Fibroblast of lung (primary cell): ENCODE results near the gene SEMG1. TPM values are rescaled to one million over a fixed set of nuclear protein-coding genes. Genes with fewer than 3 reads are reported as not detected.

Source experiments
- DNase-seq, 2 donors: peaks; one replicate each; pipeline versions ENCODE4 v3.0.0 to v3.0.0-alpha.2; 2010; ENCODE audit warnings: low read depth in 2 of 2
- H2AFZ ChIP-seq: 2 replicates; pipeline ENCODE4 v1.5.1; 2012; ENCODE audit warnings: low read length, control low read depth, inconsistent platforms
- H3K27ac ChIP-seq: 2 replicates; pipeline ENCODE4 v1.5.1; 2011; ENCODE audit warnings: low read length, control low read depth; ENCODE audit not compliant: insufficient read depth
- H3K27me3 ChIP-seq: 2 replicates; pipeline ENCODE4 v1.5.1; 2011; ENCODE audit warnings: mild to moderate bottlenecking, low read length; ENCODE audit not compliant: control insufficient read depth, insufficient read depth
- H3K36me3 ChIP-seq: 2 replicates; pipeline ENCODE4 v1.5.1; 2011; ENCODE audit warnings: low read length; ENCODE audit not compliant: control insufficient read depth, insufficient read depth
- H3K4me1 ChIP-seq: 2 replicates; pipeline ENCODE4 v1.5.1; 2011; ENCODE audit warnings: low read length; ENCODE audit not compliant: control insufficient read depth, insufficient read depth; ENCODE audit errors: extremely low read depth
- H3K4me2 ChIP-seq: 2 replicates; pipeline ENCODE4 v1.5.1; 2011; ENCODE audit warnings: low read length, control low read depth; ENCODE audit not compliant: insufficient read depth; ENCODE audit errors: extremely low read depth
- H3K4me3 ChIP-seq, 4 experiments: fragments of 200-600 bp in 1 of 4; sonication (generic) in 1 of 4; replicated peaks in 1 of 4; 2 replicates each; pipeline ENCODE4 v1.5.1; 2011 to 2016; ENCODE audit warnings: low read length in 4 of 4, low read depth in 3 of 4, mild to moderate bottlenecking in 3 of 4, control low read depth in 2 of 4, inconsistent platforms in 1 of 4, mixed read lengths in 1 of 4; ENCODE audit not compliant: insufficient read depth in 1 of 4; ENCODE audit errors: control extremely low read depth in 1 of 4
- H3K79me2 ChIP-seq: 2 replicates; pipeline ENCODE4 v1.5.1; 2012; ENCODE audit warnings: mild to moderate bottlenecking, low read length, inconsistent platforms; ENCODE audit not compliant: control insufficient read depth, insufficient read depth
- H3K9ac ChIP-seq: 2 replicates; pipeline ENCODE4 v1.5.1; 2011; ENCODE audit warnings: mild to moderate bottlenecking, low read length, control low read depth; ENCODE audit not compliant: insufficient read depth
- H3K9me3 ChIP-seq: 2 replicates; pipeline ENCODE4 v1.5.1; 2012; ENCODE audit warnings: low read depth, low read length; ENCODE audit not compliant: control insufficient read depth, insufficient read depth
- H4K20me1 ChIP-seq: 2 replicates; pipeline ENCODE4 v1.5.1; 2011; ENCODE audit warnings: low read length; ENCODE audit not compliant: control insufficient read depth, insufficient read depth; ENCODE audit errors: extremely low read depth
- EZH2 ChIP-seq: IDR thresholded peaks from 2 replicates; pipeline ENCODE4 v1.5.1; 2012; ENCODE audit warnings: low read length, control low read depth, mild to moderate bottlenecking; ENCODE audit errors: missing control alignments
- polyA plus RNA-seq, 2 donors: library from polyadenylated mRNA; depleted of rRNA in 1 of 2; stranded (reverse) in 1 of 2; unstranded in 1 of 2; fragments of >200 nt; gene quantifications; 2 replicates each; pipeline ENCODE4 v1.2.1, GENCODE V29; 2011 to 2012; ENCODE audit warnings: missing spikeins in 1 of 2
- total RNA-seq: library from RNA; depleted of rRNA; stranded (reverse); fragments of >200 nt; gene quantifications from 2 replicates; pipeline ENCODE4 v1.2.1, GENCODE V29; 2014
- TF ChIP-seq, protein P1 (sequence below), 2 donors: IDR thresholded peaks in 1 of 2; conservative IDR thresholded peaks in 1 of 2; 1 replicate in 1 of 2; 2 replicates in 1 of 2; pipeline ENCODE4 v1.5.1; 2011 to 2012; ENCODE audit warnings: low read length in 2 of 2, control low read depth in 1 of 2, inconsistent platforms in 1 of 2, low read depth in 1 of 2, mild to moderate bottlenecking in 1 of 2

The SEMG1 gene
- total and polyA plus RNA-seq, 2 donors (not counting 1 experiment from before 2014, with no cell fraction given) = not detected

DNA sequence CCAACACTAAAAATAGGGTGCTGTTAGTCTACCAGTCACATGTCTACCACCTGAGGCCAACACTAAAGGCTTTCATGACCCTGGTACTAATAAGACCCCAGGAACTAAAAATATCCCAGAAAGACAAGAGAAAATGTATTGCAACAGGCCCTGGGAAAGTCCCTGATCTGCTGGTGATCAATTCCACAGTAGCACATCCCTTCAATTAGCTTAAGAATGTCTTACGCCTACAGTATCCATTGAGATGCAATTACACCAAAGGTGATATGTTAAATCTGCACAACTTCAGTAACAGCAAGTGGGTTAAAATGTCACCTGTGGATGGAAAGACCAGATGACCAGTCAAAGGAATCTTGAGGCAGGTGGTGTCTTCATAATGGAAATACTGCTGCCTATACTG lies 3.1 kb downstream of the SEMG1 start:
- Histone ChIP-seq H3K4me1 (no peaks in the 10 kb centered on the region), H3K4me2 (no peak overlapping the region), H4K20me1 (no peaks in the 10 kb centered on the region), H3K79me2 (no peaks in the 10 kb centered on the region), H2AFZ (no peak overlapping the region), H3K4me3 (no peak overlapping the region), H3K27me3 (no peaks in the 10 kb centered on the region), H3K36me3 (no peaks in the 10 kb centered on the region), H3K9ac (no peak overlapping the region), H3K9me3 (no peaks in the 10 kb centered on the region), H3K27ac (no peak overlapping the region)
- TF ChIP-seq, protein P1, sequence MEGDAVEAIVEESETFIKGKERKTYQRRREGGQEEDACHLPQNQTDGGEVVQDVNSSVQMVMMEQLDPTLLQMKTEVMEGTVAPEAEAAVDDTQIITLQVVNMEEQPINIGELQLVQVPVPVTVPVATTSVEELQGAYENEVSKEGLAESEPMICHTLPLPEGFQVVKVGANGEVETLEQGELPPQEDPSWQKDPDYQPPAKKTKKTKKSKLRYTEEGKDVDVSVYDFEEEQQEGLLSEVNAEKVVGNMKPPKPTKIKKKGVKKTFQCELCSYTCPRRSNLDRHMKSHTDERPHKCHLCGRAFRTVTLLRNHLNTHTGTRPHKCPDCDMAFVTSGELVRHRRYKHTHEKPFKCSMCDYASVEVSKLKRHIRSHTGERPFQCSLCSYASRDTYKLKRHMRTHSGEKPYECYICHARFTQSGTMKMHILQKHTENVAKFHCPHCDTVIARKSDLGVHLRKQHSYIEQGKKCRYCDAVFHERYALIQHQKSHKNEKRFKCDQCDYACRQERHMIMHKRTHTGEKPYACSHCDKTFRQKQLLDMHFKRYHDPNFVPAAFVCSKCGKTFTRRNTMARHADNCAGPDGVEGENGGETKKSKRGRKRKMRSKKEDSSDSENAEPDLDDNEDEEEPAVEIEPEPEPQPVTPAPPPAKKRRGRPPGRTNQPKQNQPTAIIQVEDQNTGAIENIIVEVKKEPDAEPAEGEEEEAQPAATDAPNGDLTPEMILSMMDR (conservative IDR thresholded peaks at IDR 0.05 in 1 of 2, IDR thresholded peaks at IDR 0.05 in 1 of 2; ENCODE audit: low read depth in 1 of 2, low read length in 2 of 2) = no peak
- TF ChIP-seq EZH2 = no peak
- DNase-seq = no peak

DNA sequence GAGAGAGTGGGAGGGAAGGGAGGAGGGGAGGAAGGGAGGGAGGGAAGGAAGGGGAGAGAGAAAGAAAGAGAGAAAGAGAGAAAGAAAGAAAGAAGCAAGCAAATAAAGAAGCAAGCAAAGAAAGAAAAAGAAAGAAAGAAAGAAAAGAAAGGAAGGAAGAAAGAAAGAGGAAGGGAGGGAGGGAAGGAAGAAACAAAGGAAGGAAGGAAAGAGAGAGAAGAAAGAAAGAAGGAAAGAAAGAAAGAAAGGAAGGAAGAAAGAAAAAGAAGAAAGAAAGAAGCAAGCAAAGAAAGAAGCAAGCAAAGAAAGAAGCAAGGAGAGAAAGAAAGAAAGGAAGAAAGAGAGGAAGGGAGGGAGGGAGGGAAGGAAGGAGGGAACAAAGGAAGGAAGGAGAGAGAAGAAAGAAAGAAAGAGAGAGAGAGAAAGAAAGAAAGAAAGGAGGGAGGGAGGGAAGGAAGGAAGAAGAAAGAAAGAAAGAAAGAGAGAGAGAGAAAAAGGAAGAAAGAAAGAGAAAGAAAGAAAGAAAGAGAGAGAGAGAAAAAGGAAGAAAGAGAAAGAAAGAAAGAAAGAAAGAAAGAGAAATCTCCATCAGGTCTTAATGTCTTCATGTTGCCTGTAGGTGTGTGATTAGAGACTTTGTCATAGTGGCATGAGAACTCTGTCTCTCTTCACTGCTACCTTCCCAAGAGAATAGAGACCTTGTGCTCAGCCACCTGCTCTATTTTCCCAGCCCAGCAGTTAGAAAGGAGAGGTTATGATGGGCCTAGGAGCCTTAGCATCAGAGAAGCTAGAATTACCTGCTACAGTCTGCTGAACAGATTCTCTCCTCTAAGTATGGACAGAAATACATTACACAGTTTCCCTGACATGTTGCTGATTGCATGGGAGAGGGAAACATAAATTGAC lies 5.0 kb downstream of the SEMG1 start:
- Histone ChIP-seq H3K27me3 (no peaks in the 10 kb centered on the region), H3K79me2 (no peaks in the 10 kb centered on the region), H3K9ac (no peak overlapping the region), H3K4me2 (no peak overlapping the region), H3K27ac (no peak overlapping the region), H3K9me3 (no peaks in the 10 kb centered on the region), H4K20me1 (no peaks in the 10 kb centered on the region), H3K36me3 (no peaks in the 10 kb centered on the region), H3K4me3 (no peak overlapping the region), H2AFZ (no peak overlapping the region), H3K4me1 (no peaks in the 10 kb centered on the region)
- TF ChIP-seq EZH2 = no peak
- TF ChIP-seq, protein P1 (conservative IDR thresholded peaks at IDR 0.05 in 1 of 2, IDR thresholded peaks at IDR 0.05 in 1 of 2; ENCODE audit: low read depth in 1 of 2, low read length in 2 of 2) = no peak
- no peak for DNase-seq

DNA sequence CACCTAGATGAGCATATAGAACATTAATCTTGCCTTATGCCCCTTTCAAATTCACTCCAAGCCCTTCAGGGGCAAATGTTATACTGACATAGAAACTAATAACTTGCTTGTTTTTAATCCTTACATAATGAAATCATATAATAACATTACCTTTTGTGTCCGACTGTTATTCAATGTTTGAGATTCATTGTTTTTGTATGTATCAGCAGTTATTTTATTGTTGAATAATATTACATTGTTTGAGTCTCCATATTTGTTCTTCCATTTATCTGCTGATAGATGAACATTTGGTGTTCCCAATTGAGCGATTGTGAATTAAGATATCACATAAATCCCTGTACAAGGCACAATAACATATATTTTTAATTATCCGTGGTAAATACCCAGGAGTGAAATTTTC lies 6.0 kb downstream of the SEMG1 start:
- Histone ChIP-seq H4K20me1 (no peaks in the 10 kb centered on the region), H3K36me3 (no peaks in the 10 kb centered on the region), H3K27me3 (no peaks in the 10 kb centered on the region), H3K9me3 (no peaks in the 10 kb centered on the region), H3K27ac (no peak overlapping the region), H3K4me1 (no peaks in the 10 kb centered on the region), H2AFZ (no peak overlapping the region), H3K4me2 (no peak overlapping the region), H3K4me3 (no peak overlapping the region), H3K9ac (no peak overlapping the region), H3K79me2 (no peaks in the 10 kb centered on the region)
- DNase-seq = no peak
- TF ChIP-seq, protein P1 (conservative IDR thresholded peaks at IDR 0.05 in 1 of 2, IDR thresholded peaks at IDR 0.05 in 1 of 2; ENCODE audit: low read depth in 1 of 2, low read length in 2 of 2) = no peak
- no peak for TF ChIP-seq EZH2
